Measurements from ENCODE around the gene DIP2C. TPM values are rescaled to one million over a fixed set of nuclear protein-coding genes. Genes with fewer than 3 reads are reported as not detected.
A peak's percentile ranks its signal among the peaks of the same experiment; 100 is the strongest.
"Not testable (repeated sequence)": the region's sequence is repeated elsewhere in the genome, so short reads cannot be mapped to it uniquely, and the experiment has no call there.

The DIP2C gene
- total and polyA plus RNA-seq, 2 donors from 2014 or later = 6.2 to 22.6 TPM

DNA sequence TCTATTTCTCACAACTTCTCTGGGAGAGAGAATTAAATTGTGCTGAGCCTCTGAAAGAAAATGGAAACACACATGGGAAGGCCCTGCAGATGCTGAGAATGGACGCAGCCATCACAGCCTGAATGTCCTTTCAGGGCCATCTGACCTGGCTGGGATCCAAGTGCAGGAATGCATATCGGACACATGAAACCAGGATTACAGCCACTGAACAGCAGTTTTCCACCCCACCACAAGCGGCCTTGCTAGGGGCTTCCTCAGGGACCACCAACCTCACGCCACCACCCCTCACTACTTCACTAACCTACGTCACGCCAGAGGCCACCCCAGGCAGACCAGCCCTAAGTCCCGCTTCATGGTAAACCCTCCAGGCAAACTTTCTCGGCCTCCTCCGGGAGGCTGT, 103.3 kb downstream of the DIP2C start:
- intact Hi-C loops (cut with DNase I) = no loop called here
- peak in 4 of 5 donors; percentile 72 to 87 (median 79) for DNase-seq
- H3K4me1 ChIP-seq (ENCODE audit: control insufficient read depth in 2 of 3, insufficient read depth in 2 of 3, low read depth in 1 of 3, low read length in 3 of 3) = peaks cover 0 to 6% (median 0%) of the 10 kb centered on the region in 3 donors
- no peak overlapping the region for H3K27ac ChIP-seq (ENCODE audit: low read depth in 2 of 2, low read length in 2 of 2)
- H3K9ac ChIP-seq (ENCODE audit: low read length in 3 of 3) = no peak overlapping the region
- TF ChIP-seq, protein P1, sequence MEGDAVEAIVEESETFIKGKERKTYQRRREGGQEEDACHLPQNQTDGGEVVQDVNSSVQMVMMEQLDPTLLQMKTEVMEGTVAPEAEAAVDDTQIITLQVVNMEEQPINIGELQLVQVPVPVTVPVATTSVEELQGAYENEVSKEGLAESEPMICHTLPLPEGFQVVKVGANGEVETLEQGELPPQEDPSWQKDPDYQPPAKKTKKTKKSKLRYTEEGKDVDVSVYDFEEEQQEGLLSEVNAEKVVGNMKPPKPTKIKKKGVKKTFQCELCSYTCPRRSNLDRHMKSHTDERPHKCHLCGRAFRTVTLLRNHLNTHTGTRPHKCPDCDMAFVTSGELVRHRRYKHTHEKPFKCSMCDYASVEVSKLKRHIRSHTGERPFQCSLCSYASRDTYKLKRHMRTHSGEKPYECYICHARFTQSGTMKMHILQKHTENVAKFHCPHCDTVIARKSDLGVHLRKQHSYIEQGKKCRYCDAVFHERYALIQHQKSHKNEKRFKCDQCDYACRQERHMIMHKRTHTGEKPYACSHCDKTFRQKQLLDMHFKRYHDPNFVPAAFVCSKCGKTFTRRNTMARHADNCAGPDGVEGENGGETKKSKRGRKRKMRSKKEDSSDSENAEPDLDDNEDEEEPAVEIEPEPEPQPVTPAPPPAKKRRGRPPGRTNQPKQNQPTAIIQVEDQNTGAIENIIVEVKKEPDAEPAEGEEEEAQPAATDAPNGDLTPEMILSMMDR (IDR thresholded peaks at IDR 0.05; ENCODE audit: borderline replicate concordance, extremely low read depth, insufficient read depth) = no peak
- no peaks in the 10 kb centered on the region for H3K27me3 ChIP-seq (ENCODE audit: control insufficient read depth, insufficient read depth, low read length)
- H3K4me3 ChIP-seq (ENCODE audit: low read length in 3 of 3) = no peak overlapping the region
- H3K36me3 ChIP-seq (ENCODE audit: control insufficient read depth in 2 of 3, insufficient read depth in 3 of 3, low read length in 3 of 3) = no peaks in the 10 kb centered on the region
- H3K9me3 ChIP-seq (ENCODE audit: control insufficient read depth in 2 of 3, insufficient read depth in 1 of 3, low read length in 3 of 3) = no peaks in the 10 kb centered on the region
- no peak for FAIRE-seq

GRCh38 chr10:585502-585901, 104.0 kb downstream of the DIP2C start:
- H3K4me3 ChIP-seq (ENCODE audit: low read length in 3 of 3) = no peak overlapping the region

DNA sequence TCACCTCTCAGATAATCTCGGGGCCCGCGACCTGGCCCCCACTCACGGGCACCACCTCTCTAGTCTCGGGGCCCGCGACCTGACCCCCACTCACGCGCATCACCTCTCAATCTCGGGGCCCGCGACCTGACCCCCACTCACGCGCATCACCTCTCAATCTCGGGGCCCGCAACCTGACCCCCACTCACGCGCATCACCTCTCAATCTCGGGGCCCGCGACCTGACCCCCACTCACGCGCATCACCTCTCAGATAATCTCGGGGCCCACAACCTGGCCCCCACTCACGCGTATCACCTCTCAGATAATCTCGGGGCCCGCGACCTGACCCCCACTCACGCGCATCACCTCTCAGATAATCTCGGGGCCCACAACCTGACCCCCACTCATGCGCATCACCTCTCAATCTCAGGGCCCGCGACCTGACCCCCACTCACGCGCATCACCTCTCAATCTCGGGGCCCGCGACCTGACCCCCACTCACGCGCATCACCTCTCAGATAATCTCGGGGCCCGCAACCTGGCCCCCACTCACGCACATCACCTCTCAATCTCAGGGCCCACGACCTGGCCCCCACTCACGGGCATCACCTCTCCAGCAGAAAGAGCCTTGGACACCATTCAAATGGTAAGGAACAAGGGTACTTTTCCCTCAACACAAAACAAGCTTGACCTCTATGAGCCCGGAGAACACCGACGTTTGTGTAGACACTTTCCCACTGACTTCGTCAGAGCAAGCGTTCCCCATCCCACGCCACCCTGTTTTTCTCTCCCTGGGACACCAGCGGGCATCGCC, 104.8 kb downstream of the DIP2C start:
- H3K27me3 ChIP-seq (ENCODE audit: control insufficient read depth, insufficient read depth, low read length); H3K9me3 ChIP-seq (ENCODE audit: control insufficient read depth in 2 of 3, insufficient read depth in 1 of 3, low read length in 3 of 3); H3K9ac ChIP-seq (ENCODE audit: low read length in 3 of 3); H3K36me3 ChIP-seq (ENCODE audit: control insufficient read depth in 2 of 3, insufficient read depth in 3 of 3, low read length in 3 of 3); H3K27ac ChIP-seq (ENCODE audit: low read depth in 2 of 2, low read length in 2 of 2); intact Hi-C loops (cut with DNase I); H3K4me3 ChIP-seq (ENCODE audit: low read length in 3 of 3); H3K4me1 ChIP-seq (ENCODE audit: control insufficient read depth in 2 of 3, insufficient read depth in 2 of 3, low read depth in 1 of 3, low read length in 3 of 3); DNase-seq; FAIRE-seq: not testable (repeated sequence)

More at GRCh38 chr10:585502-585901, 104.0 kb downstream of the DIP2C start:
- Histone ChIP-seq H3K27ac (ENCODE audit: low read depth in 2 of 2, low read length in 2 of 2) (no peak overlapping the region), H3K36me3 (ENCODE audit: control insufficient read depth in 2 of 3, insufficient read depth in 3 of 3, low read length in 3 of 3) (no peaks in the 10 kb centered on the region), H3K9me3 (ENCODE audit: control insufficient read depth in 2 of 3, insufficient read depth in 1 of 3, low read length in 3 of 3) (no peaks in the 10 kb centered on the region), H3K4me1 (ENCODE audit: control insufficient read depth in 2 of 3, insufficient read depth in 2 of 3, low read depth in 1 of 3, low read length in 3 of 3) (peaks cover 0 to 6% (median 2%) of the 10 kb centered on the region in 3 donors), H3K9ac (ENCODE audit: low read length in 3 of 3) (no peak overlapping the region), H3K27me3 (ENCODE audit: control insufficient read depth, insufficient read depth, low read length) (no peaks in the 10 kb centered on the region)
- TF ChIP-seq, protein P1 (IDR thresholded peaks at IDR 0.05; ENCODE audit: borderline replicate concordance, extremely low read depth, insufficient read depth) = no peak
- DNase-seq = no peak
- FAIRE-seq = no peak
- intact Hi-C loops (cut with DNase I) = no loop called here

GRCh38 chr10:583433-583832, 106.0 kb downstream of the DIP2C start:
- DNase-seq = peak in 1 of 5 donors; percentile 43
- intact Hi-C loops (cut with DNase I) = no loop called here
- no peak for FAIRE-seq

More at GRCh38 chr10:583433-583832, 106.0 kb downstream of the DIP2C start:
- Histone ChIP-seq H3K36me3 (ENCODE audit: control insufficient read depth in 2 of 3, insufficient read depth in 3 of 3, low read length in 3 of 3) (peaks cover 0 to 3% (median 0%) of the 10 kb centered on the region in 3 donors), H3K9me3 (ENCODE audit: control insufficient read depth in 2 of 3, insufficient read depth in 1 of 3, low read length in 3 of 3) (peaks cover 0 to 3% (median 0%) of the 10 kb centered on the region in 3 donors), H3K9ac (ENCODE audit: low read length in 3 of 3) (no peak overlapping the region), H3K4me3 (ENCODE audit: low read length in 3 of 3) (no peak overlapping the region), H3K4me1 (ENCODE audit: control insufficient read depth in 2 of 3, insufficient read depth in 2 of 3, low read depth in 1 of 3, low read length in 3 of 3) (peaks cover 0 to 11% (median 7%) of the 10 kb centered on the region in 3 donors), H3K27ac (ENCODE audit: low read depth in 2 of 2, low read length in 2 of 2) (no peak overlapping the region), H3K27me3 (ENCODE audit: control insufficient read depth, insufficient read depth, low read length) (no peaks in the 10 kb centered on the region)
- TF ChIP-seq, protein P1 (IDR thresholded peaks at IDR 0.05; ENCODE audit: borderline replicate concordance, extremely low read depth, insufficient read depth) = no peak

Measured in kidney (tissue), 14 donors.